ENCODE data around the gene MAGEC3. TPM values are rescaled to one million over a fixed set of nuclear protein-coding genes. Genes with fewer than 3 reads are reported as not detected.

MAGEC3 gene
- total and polyA plus RNA-seq, 2 of the 13 experiments (the other 11 are each of a cell fraction or from before 2014, with no cell fraction given) = not detected

DNA sequence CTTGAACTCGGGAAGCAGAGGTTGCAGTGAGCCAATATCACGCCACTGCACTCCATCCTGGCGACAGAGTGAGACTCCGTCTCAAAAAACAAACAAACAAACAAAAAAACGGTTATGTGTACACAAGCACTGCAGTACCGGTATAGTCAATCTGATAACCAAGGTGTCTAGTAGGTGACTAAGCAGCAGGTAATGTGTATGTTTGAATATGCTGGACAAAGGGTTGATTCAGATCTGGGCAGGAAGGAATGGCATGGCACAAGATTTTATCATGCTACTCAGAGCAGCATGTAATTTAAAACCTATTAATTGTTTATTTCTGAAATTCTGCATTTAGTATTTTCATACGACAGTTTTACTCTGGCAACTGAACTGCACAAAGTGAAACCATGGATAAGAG is 107.3 kb downstream of the MAGEC3 start:
- Histone ChIP-seq H2AFZ (ENCODE audit: low read length) (no peak overlapping the region), H3K4me1 (ENCODE audit: insufficient read depth, low read length) (no peaks in the 10 kb centered on the region), H3K79me2 (ENCODE audit: insufficient read depth, low read length) (no peaks in the 10 kb centered on the region), H3K9me3 (ENCODE audit: low read length) (peaks cover 19% of the 10 kb centered on the region), H3K36me3 (replicated peaks in 1 of 2; ENCODE audit: control insufficient read depth in 1 of 2, insufficient read depth in 2 of 2, low read length in 2 of 2) (no peaks in the 10 kb centered on the region), H3K4me3 (replicated peaks in 1 of 3; ENCODE audit: insufficient read depth in 1 of 3, low read depth in 2 of 3, low read length in 3 of 3) (no peak overlapping the region), H3K27me3 (ENCODE audit: control insufficient read depth in 1 of 2, insufficient read depth in 2 of 2, low read length in 2 of 2) (no peaks in the 10 kb centered on the region), H3K4me2 (ENCODE audit: low read depth, low read length) (no peak overlapping the region), H4K20me1 (ENCODE audit: insufficient read depth, low read length) (no peaks in the 10 kb centered on the region), H3K27ac (ENCODE audit: extremely low read length, insufficient read depth, low read length) (no peak overlapping the region), H3K9ac (ENCODE audit: insufficient read depth, low read depth, low read length) (no peak overlapping the region)
- TF ChIP-seq, protein P1, sequence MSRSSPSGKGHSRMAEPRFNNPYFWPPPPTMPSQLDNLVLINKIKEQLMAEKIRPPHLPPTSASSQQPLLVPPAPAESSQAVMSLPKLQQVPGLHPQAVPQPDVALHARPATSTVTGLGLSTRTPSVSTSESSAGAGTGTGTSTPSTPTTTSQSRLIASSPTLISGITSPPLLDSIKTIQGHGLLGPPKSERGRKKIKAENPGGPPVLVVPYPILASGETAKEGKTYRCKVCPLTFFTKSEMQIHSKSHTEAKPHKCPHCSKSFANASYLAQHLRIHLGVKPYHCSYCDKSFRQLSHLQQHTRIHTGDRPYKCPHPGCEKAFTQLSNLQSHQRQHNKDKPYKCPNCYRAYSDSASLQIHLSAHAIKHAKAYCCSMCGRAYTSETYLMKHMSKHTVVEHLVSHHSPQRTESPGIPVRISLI (CRISPR knock-in tag; IDR thresholded peaks at IDR 0.05; ENCODE audit: borderline replicate concordance) = no peak
- TF ChIP-seq, protein P2, sequence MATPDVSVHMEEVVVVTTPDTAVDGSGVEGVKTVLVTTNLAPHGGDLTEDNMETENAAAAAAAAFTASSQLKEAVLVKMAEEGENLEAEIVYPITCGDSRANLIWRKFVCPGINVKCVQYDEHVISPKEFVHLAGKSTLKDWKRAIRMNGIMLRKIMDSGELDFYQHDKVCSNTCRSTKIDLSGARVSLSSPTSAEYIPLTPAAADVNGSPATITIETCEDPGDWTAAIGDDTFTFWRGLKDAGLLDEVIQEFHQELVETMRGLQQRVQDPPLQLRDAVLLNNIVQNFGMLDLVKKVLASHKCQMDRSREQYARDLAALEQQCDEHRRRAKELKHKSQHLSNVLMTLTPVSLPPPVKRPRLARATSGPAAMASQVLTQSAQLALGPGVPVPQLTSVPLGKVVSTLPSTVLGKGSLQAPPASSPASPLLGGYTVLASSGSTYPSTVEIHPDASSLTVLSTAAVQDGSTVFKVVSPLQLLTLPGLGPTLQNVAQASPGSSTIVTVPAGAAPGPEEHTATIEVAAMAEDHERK (CRISPR knock-in tag; IDR thresholded peaks at IDR 0.05; ENCODE audit: low read depth) = no peak
- TF ChIP-seq, protein P3, sequence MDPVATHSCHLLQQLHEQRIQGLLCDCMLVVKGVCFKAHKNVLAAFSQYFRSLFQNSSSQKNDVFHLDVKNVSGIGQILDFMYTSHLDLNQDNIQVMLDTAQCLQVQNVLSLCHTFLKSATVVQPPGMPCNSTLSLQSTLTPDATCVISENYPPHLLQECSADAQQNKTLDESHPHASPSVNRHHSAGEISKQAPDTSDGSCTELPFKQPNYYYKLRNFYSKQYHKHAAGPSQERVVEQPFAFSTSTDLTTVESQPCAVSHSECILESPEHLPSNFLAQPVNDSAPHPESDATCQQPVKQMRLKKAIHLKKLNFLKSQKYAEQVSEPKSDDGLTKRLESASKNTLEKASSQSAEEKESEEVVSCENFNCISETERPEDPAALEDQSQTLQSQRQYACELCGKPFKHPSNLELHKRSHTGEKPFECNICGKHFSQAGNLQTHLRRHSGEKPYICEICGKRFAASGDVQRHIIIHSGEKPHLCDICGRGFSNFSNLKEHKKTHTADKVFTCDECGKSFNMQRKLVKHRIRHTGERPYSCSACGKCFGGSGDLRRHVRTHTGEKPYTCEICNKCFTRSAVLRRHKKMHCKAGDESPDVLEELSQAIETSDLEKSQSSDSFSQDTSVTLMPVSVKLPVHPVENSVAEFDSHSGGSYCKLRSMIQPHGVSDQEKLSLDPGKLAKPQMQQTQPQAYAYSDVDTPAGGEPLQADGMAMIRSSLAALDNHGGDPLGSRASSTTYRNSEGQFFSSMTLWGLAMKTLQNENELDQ (CRISPR knock-in tag; IDR thresholded peaks at IDR 0.05; ENCODE audit: borderline replicate concordance) = no peak
- DNase-seq (ENCODE audit: low spot score) (no peak), ATAC-seq (no peak), FAIRE-seq (no peak)
- no TSS peak for BruUV-seq (replicated peaks)
- intact Hi-C loops (cut with micrococcal nuclease; ENCODE audit: unreplicated experiment) = no loop called here
- 2% methylated on average over 7 of the region's 7 CpGs for WGBS (ENCODE audit: low lambda C conversion rate)
- in situ Hi-C loops (cut with HindIII; ENCODE audit: extremely low pct_ligation_motif_present, low pct_unique_long_range_greater_than_20kb) = no loop called here
- CTCF ChIA-PET (ENCODE audit: low intra/inter-chr PET ratio, low total read pairs) = no interaction called here
- POLR2A ChIA-PET = no interaction called here
